ENCODE results near the gene PRSS53.
"Not testable (repeated sequence)": the region's sequence is repeated elsewhere in the genome, so short reads cannot be mapped to it uniquely, and the experiment has no call there.

Gene PRSS53

GRCh38 chr16:31088459-31089183 lies at the start of gene PRSS53:
Gene PRSS53 (minus strand): TSS chr16:31088943. CDS start chr16:31088809, 134 bp downstream.
- DNase-seq (ENCODE audit: low read depth in 2 of 2): no peak

DNA sequence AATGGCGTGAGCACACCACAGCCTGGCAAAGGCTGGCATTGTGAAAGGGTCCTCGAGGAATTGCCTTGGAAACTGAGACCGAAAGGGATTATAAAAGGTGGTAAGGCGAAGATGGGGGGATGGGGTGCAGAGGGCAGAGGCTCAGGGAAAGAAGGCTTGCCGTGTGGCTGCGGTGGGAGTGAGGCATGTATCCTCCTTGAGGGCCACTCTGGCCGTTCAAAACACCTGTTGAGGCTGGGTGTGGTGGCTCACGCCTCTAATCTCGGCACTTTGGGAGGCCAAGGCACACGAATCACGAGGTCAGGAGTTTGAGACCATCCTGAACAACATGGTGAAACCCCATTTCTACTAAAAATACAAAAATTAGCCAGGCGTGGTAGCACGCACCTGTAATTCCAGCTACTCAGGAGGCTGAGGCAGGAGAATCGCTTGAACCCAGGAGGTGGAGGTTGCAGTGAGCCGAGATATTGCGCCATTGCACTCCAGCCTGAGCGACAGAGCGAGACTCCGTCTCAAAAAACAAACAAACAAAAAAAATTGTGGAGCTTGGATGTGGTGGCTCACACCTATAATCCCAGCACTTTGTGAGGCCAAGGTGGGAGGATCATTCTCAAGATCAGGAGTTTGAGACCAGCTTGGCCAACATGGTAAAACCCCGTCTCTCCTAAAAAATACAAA lies 48.2 kb upstream of the PRSS53 start:
- DNase-seq (ENCODE audit: low read depth in 2 of 2): not testable (repeated sequence)

- no peak for DNase-seq (ENCODE audit: low read depth in 2 of 2)
Observed at GRCh38 chr16:31136287-31136662, 47.5 kb upstream of the PRSS53 start.

DNA sequence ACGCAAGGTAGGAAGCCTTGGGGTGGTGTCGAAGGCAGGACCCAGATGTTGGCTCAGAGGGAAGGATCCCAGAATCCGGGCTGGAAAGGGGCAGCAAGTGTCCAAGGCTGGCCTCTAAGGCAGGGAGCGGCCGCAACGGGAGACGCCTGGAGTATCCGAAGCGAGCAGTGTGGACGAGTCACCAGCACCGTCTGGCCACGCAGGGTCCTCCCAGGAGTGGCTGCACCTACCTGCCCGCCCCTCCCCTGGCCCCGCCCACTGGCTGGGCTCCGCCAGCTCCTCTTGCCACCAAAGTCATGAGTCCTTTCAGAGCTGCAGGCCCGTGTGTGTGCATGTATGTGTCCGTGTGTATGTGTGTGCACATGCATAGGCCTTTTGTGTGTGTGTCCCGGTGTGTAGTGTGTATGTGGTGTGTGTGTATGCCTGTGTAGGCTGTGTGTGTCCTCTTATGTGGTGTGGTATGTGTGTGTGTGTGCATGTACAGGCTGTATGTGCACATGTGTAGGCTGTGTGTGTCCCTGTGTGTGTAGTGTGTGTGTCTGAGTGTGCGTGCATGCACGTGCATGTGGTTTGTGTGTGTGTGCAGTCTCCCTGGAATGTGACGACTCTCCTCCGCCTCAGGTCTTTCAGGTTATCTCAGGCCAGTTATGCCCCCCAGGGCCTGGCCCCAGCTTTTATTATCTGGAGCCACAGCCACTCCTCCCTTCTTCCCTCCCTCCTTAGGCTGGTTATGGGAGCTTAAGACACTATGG lies 47.0 kb upstream of the PRSS53 start, which contains the start of gene PRSS8:
Gene PRSS8 (minus strand): TSS at position 193 of the 752 bp plus-strand sequence. CDS start 229 bp downstream, outside the sequence.
- DNase-seq (ENCODE audit: low read depth in 2 of 2): no peak

DNA sequence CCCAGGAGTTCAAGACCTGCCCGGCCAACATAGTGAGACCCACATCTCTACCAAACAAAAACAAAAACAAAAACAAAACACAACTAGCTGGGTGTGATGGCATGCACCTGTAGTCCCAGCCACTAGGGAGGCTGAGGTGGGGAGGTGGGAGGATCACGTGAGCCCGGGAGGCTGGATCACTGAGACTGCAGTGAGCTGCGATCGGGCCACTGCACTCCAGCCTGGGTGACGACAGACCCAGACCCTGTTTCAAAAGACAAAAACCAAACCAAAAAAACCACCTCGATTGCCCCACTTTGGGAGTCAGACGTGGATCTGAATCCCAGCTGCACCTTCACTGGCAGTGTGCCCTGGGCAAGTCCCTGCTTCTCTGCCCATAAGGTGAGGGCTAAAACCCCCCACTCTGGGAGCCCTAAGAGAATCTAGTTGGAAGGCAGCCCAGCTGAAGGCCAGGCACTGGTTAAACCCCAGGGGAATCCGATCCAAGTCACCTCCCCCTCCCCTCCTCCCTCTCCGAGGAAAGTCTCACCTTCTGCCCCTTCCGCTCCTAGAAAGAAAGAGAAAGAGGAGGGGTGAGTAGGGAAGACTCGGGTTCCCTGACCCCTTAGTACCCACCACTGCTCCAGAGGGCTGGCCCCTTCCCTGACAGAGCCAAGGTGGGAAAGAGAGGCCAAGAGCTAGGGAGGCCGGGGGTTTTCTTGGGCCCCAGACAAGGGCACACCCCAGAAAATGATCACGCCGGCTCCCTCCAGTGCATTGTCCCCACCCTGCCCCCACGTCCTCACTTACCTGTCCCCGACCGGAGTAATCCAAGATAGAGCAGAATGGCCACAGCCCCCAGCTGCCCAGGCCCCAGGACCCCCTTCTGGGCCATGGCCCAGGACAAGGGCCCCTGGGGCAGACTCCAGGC lies 46.1 kb upstream of the PRSS53 start:
- no peak for DNase-seq (ENCODE audit: low read depth in 2 of 2)

- no peak for DNase-seq (ENCODE audit: low read depth in 2 of 2)
Observed at GRCh38 chr16:31134091-31134571, 45.4 kb upstream of the PRSS53 start.

DNA sequence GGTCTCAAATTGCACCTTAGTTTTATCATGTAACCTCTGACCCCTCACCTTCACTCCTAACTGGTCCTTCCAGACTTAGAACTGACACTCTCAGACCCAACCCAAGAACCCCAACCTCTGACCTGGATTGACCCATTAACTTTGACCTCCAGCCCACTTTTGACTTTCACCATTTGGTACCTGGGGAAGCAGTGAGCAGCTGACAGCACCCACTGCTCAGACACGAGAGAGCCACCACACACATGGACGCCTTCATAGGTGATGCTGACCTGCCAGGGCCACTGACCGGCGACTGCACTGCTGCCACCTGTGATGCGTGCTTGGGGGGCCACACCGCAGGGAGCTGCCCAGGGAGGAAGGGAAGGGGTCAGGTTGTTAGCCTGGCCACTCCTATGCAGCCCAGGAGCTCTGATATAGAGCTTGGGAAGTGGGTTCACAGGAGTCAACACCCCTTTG lies 44.3 kb upstream of the PRSS53 start:
- DNase-seq (ENCODE audit: low read depth in 2 of 2): no peak

DNA sequence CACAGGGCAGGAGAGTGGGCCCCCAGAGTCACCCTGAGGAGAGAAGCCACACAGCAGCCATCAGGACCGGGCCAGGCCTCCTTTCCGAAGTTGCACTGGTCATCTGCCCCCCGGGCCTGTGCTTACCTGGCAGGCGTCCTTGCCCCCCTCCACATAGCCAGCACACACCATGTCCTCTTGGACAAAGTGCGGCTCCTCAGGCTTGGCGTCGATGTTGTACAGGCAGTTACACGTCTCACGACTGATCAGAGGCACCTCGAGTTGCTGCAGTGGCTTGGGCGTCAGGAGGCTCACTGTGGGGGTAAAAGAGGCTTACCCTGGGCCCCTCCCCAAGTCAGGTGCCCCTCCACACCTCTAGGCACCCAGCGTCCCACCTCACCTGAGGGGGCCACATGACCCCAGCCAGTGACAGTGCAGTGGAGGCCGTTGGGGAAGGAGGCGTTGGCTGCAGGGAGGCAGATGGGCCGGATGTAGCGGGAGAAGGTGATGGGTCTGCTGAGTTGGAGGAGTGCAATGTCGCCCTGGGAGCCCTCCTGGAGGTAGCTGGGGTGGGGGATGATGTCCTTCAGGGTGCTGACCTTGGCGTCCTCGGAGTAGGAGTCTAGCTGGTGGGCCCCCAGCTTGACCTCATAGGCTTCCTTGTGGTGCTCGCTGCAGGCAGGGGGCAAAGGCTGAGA lies 43.7 kb upstream of the PRSS53 start:
- no peak for DNase-seq (ENCODE audit: low read depth in 2 of 2)

- no peak for DNase-seq (ENCODE audit: low read depth in 2 of 2)
Observed at GRCh38 chr16:31131841-31132271, 43.1 kb upstream of the PRSS53 start.

DNA sequence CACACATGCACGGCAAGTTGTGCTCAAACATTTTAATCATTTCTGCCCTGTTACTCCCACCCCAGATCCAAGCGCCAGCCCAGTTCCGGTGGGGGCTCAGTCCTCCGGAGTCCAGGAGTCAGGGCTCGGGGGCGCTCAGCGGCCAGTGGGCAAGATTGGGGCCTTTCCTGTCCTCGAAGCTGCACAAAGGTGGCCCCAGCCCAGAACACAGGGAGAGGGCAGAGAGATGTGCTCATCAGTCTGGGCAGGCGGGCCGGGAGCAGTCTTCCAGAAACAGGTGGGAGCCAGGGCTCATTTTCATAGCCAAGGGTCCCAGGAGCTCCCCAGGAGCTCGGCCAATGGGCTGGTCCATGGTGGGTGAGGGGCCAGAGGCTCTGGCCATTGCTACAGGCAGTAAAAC lies 42.7 kb upstream of the PRSS53 start:
- no peak for DNase-seq (ENCODE audit: low read depth in 2 of 2)

- no peak for DNase-seq (ENCODE audit: low read depth in 2 of 2)
Observed at GRCh38 chr16:31130899-31131298, 42.2 kb upstream of the PRSS53 start.

DNA sequence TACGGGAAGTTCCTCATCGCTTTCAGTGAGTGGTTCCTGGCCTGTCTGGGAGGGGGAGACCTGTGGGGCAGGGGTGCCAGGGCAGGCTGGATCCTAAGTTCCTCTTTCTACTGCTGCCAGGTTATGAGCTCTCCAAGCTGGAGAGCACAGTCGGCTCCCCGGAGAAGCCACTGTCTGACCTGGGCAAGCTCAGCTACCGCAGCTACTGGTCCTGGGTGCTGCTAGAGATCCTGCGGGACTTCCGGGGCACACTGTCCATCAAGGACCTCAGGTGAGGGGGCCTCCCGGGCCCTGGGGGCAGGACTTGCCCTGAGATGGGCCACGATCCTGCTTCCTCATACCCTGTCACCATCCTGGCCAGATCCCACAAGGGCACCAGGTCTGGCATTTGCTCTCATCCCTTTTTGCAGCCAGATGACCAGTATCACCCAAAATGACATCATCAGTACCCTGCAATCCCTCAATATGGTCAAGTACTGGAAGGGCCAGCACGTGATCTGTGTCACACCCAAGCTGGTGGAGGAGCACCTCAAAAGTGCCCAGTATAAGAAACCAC lies 41.7 kb upstream of the PRSS53 start:
- no peak for DNase-seq (ENCODE audit: low read depth in 2 of 2)

DNA sequence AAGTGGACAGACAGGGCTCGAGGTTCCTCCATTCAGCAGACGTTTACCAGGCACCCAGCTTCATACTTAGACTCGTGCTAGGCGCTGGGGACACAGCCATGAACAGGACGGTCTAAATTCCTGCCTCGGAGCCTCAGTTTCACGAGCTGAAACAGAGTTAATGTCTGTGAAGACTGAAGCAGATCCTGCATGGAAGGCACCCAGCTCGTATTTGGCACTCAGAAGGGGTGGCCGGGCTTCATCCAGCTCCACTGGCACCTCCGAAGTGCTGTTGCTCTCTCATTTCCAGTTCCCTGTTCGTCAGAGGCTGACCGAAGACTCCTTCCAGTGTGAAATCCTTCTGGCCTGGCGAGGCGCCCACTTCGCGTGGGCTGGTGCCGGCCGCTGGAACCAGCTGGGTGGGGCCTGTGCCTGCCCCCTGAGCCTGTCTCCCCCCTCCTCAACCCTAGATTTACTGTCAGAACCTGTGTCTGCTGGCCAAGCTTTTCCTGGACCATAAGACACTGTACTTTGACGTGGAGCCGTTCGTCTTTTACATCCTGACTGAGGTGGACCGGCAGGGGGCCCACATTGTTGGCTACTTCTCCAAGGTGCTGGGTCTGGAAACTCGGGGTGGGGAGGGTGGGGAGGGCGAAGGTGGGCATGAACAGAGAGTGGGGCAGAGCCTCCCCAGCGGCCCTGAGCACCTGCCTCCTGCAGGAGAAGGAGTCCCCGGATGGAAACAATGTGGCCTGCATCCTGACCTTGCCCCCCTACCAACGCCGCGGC lies 41.0 kb upstream of the PRSS53 start:
- no peak for DNase-seq (ENCODE audit: low read depth in 2 of 2)

GRCh38 chr16:31128711-31129567 lies 40.2 kb upstream of the PRSS53 start:
- no peak for DNase-seq (ENCODE audit: low read depth in 2 of 2)

DNA sequence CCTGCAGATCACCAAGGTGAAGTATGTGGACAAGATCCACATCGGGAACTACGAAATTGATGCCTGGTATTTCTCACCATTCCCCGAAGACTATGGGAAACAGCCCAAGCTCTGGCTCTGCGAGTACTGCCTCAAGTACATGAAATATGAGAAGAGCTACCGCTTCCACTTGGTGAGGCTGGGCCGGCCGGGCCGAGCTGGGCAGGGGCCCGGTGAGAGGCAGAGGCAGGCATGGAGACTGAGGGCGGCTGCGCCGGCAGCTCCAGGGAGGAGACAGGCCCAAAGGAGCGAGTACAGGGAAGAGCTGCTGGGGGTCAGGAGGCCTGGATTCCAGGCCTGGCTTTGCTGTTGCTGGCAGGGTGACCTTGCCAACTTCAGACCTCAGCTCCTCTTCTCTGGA lies 38.4 kb upstream of the PRSS53 start:
- no peak for DNase-seq (ENCODE audit: low read depth in 2 of 2)

DNA sequence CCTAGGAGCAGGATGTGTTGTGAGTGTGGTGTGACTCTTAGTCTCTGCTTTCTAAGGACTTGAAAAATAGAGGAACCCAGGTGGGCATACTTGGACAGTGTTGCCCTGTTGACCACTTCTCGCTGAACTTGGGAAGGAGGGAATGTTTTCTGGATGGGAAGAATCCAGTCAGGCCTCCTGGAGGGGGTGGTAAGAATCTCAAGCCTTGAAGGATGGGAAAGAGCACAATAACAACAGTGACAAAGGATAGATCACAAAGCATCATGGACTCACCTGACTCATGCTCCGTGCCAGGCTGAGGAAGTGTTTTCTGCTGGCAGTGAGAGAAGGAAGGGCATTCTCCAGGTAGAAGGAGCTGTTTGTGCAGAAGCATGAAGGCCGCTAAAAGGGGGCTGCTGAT lies 37.1 kb upstream of the PRSS53 start:
- DNase-seq (ENCODE audit: low read depth in 2 of 2): no peak

DNA sequence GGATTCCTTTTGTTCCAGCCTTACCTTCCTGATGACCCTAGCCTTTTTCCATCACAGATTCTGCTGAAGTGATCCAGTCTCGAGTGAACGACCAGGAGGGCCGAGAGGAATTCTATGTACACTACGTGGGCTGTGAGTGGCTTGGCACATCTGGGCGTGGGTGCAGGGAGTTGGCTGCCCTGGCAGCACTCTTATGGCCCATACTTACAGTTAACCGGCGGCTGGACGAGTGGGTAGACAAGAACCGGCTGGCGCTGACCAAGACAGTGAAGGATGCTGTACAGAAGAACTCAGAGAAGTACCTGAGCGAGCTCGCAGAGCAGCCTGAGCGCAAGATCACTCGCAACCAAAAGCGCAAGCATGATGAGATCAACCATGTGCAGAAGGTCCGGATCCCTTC lies 31.4 kb upstream of the PRSS53 start:
- DNase-seq (ENCODE audit: low read depth in 2 of 2): no peak

Data from stimulated activated CD4-positive, alpha-beta T cell treated with anti-CD3 and anti-CD28 coated beads, Interleukin-1b, Interleukin-23, amount 100 ng/mL, for 1 hour (primary cell).